ENCODE results near the gene ZDHHC16.
A peak's percentile ranks its signal among the peaks of the same experiment; 100 is the strongest.

The ZDHHC16 gene

GRCh38 chr10:97482381-97482780 lies 36.4 kb downstream of the ZDHHC16 start:
- no peak for DNase-seq

GRCh38 chr10:97483506-97483905 lies 37.5 kb downstream of the ZDHHC16 start:
- DNase-seq: no peak

- no peak for DNase-seq
These were observed 37.9 kb downstream of the ZDHHC16 start for GRCh38 chr10:97483921-97484320.

GRCh38 chr10:97485647-97486281 lies 39.8 kb downstream of the ZDHHC16 start:
- no peak for DNase-seq

- DNase-seq: no peak
These were observed 44.6 kb downstream of the ZDHHC16 start for GRCh38 chr10:97490592-97490991.

- DNase-seq: no peak
These were observed 48.2 kb downstream of the ZDHHC16 start for GRCh38 chr10:97494151-97494550.

- DNase-seq: peak; percentile 27
These were observed 49.0 kb downstream of the ZDHHC16 start for GRCh38 chr10:97494863-97495506.

- DNase-seq: peak; percentile 70
These were observed 51.6 kb downstream of the ZDHHC16 start for GRCh38 chr10:97497572-97498075.

- peak; percentile 98 for DNase-seq
These were observed 52.3 kb downstream of the ZDHHC16 start, which contains the start of gene MMS19 for GRCh38 chr10:97498076-97498840. TSS of gene MMS19 (minus strand) at chr10:97498422. CDS start at chr10:97498384, 38 bp downstream.

- DNase-seq: peak; percentile 28
These were observed 53.0 kb downstream of the ZDHHC16 start, which contains the start of gene UBTD1 for GRCh38 chr10:97498841-97499560. TSS of gene UBTD1 (plus strand) at chr10:97498924. CDS start at chr10:97499204, 280 bp downstream.

GRCh38 chr10:97499561-97500296 lies 53.8 kb downstream of the ZDHHC16 start:
- DNase-seq: peak; percentile 5

GRCh38 chr10:97500297-97500575 lies 54.3 kb downstream of the ZDHHC16 start:
- no peak for DNase-seq

GRCh38 chr10:97502916-97503315 lies 56.9 kb downstream of the ZDHHC16 start:
- DNase-seq: no peak

- no peak for DNase-seq
These were observed 57.4 kb downstream of the ZDHHC16 start for GRCh38 chr10:97503406-97503805.

- DNase-seq: no peak
These were observed 59.2 kb downstream of the ZDHHC16 start for GRCh38 chr10:97505152-97505551.

GRCh38 chr10:97506199-97506991 lies 60.4 kb downstream of the ZDHHC16 start:
- DNase-seq: no peak

All from CD4-positive, alpha-beta T cell treated with Interleukin-17A for 1 hour (primary cell).